Measurements from ENCODE around the gene THUMPD3.

GRCh38 chr3:9401986-9402385, 39.1 kb downstream of the THUMPD3 start:
- TF ChIP-seq POLR2A (IDR thresholded peaks at IDR 0.05), result no peak
- TF ChIP-seq, protein P1, sequence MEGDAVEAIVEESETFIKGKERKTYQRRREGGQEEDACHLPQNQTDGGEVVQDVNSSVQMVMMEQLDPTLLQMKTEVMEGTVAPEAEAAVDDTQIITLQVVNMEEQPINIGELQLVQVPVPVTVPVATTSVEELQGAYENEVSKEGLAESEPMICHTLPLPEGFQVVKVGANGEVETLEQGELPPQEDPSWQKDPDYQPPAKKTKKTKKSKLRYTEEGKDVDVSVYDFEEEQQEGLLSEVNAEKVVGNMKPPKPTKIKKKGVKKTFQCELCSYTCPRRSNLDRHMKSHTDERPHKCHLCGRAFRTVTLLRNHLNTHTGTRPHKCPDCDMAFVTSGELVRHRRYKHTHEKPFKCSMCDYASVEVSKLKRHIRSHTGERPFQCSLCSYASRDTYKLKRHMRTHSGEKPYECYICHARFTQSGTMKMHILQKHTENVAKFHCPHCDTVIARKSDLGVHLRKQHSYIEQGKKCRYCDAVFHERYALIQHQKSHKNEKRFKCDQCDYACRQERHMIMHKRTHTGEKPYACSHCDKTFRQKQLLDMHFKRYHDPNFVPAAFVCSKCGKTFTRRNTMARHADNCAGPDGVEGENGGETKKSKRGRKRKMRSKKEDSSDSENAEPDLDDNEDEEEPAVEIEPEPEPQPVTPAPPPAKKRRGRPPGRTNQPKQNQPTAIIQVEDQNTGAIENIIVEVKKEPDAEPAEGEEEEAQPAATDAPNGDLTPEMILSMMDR (IDR thresholded peaks at IDR 0.05), result no peak
- TF ChIP-seq POLR2AphosphoS5 (IDR thresholded peaks at IDR 0.05), result no peak

Data from prostate gland (tissue), 2 donors.